ENCODE results near the gene POLE. TPM values are rescaled to one million over a fixed set of nuclear protein-coding genes. Genes with fewer than 3 reads are reported as not detected.

POLE gene
- total and polyA plus RNA-seq, 11 donors, result 5.3 to 18.6 (median 9.8) TPM

DNA sequence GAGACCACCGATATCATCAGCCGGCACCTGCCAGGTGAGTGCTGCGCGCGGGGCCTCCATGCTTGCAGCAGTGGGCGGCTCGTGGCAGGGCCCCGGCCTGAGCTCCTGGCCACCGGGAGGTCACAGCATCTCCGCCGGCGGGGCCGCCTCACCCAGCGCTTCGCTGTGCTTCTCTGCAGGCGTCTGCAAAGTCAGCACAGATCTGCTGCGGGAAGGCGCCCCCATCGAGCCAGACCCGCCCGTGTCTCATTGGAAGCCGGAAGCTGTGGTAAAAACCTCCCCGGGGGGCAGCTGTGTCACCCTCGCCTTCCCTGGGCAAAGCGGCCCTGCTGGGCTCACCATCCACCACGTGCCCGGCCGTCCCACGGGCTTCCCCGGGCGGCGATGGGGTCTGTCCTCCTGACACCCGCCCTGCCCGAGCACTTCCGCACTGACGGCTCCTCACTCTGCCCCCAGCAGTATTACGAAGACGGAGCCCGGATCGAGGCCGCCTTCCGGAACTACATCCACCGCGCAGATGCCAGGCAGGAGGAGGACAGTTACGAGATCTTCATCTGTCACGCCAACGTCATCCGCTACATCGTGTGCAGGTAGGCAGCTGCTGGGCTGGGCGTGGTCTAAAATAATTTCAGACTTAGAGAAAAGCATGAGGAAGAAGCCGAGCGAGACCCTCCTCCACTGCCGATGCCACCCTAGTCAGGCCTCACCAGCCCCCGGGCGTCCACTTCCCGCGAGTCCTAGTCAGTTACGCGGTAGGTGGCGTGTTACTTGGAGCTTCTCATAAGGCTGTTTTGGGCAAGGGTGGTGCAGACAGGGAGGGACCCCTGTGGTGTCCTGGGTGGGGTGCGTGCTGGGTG lies 30.6 kb upstream of the POLE start:
- DNase-seq (peak in 1 of 5 donors; percentile 44), ATAC-seq (peak in 1 of 4 donors; percentile 5)
- H3K27ac ChIP-seq, result no peak overlapping the region
- peaks cover 0 to 4% (median 0%) of the 10 kb centered on the region in 12 donors for H3K4me1 ChIP-seq
- peaks cover 0 to 75% (median 70%) of the 10 kb centered on the region in 9 donors for H3K36me3 ChIP-seq
- no peaks in the 10 kb centered on the region for H3K9me3 ChIP-seq
- no peak for TF ChIP-seq POLR2A (IDR thresholded peaks at IDR 0.05)
- TF ChIP-seq, protein P1, sequence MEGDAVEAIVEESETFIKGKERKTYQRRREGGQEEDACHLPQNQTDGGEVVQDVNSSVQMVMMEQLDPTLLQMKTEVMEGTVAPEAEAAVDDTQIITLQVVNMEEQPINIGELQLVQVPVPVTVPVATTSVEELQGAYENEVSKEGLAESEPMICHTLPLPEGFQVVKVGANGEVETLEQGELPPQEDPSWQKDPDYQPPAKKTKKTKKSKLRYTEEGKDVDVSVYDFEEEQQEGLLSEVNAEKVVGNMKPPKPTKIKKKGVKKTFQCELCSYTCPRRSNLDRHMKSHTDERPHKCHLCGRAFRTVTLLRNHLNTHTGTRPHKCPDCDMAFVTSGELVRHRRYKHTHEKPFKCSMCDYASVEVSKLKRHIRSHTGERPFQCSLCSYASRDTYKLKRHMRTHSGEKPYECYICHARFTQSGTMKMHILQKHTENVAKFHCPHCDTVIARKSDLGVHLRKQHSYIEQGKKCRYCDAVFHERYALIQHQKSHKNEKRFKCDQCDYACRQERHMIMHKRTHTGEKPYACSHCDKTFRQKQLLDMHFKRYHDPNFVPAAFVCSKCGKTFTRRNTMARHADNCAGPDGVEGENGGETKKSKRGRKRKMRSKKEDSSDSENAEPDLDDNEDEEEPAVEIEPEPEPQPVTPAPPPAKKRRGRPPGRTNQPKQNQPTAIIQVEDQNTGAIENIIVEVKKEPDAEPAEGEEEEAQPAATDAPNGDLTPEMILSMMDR (IDR thresholded peaks at IDR 0.05), result no peak
- no peaks in the 10 kb centered on the region for H3K27me3 ChIP-seq
- intact Hi-C loops (cut with DNase I), result no loop called here
- 93 to 95% (median 95%) methylated on average over 25 to 61 of the region's 61 CpGs for WGBS, 4 donors
- no peak overlapping the region for H3K4me3 ChIP-seq

DNA sequence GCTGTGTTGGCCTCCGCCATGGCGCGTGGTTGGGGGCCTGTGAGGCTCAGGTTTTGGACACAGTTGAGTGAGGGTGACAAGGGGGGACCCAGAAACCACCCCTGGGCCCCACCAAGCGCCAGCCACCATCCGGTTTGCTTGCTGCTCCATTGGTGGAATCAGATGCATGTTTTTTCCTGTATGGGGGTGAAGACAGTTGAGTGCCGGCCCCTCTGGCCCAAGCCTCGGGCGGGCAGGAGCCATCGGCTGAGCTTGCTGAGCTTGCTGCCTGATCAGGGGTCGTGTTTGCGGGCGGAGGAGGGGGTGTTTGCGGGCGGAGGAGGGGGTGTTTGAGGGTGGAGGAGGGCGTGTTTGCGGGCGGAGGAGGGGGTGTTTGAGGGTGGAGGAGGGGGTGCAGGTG lies 29.9 kb upstream of the POLE start:
- Histone ChIP-seq H3K27ac (no peak overlapping the region), H3K9me3 (no peaks in the 10 kb centered on the region), H3K36me3 (peaks cover 0 to 68% (median 63%) of the 10 kb centered on the region in 9 donors), H3K4me1 (peaks cover 0 to 9% (median 3%) of the 10 kb centered on the region in 12 donors), H3K27me3 (no peaks in the 10 kb centered on the region), H3K4me3 (no peak overlapping the region)
- intact Hi-C loops (cut with DNase I), result no loop called here
- no peak for ATAC-seq
- TF ChIP-seq, protein P1 (IDR thresholded peaks at IDR 0.05), result no peak
- no peak for TF ChIP-seq POLR2A (IDR thresholded peaks at IDR 0.05)
- DNase-seq, result peak in 1 of 5 donors; percentile 43
- WGBS, 4 donors, result 89 to 94% (median 90%) methylated on average over 17 of the region's 17 CpGs

DNA sequence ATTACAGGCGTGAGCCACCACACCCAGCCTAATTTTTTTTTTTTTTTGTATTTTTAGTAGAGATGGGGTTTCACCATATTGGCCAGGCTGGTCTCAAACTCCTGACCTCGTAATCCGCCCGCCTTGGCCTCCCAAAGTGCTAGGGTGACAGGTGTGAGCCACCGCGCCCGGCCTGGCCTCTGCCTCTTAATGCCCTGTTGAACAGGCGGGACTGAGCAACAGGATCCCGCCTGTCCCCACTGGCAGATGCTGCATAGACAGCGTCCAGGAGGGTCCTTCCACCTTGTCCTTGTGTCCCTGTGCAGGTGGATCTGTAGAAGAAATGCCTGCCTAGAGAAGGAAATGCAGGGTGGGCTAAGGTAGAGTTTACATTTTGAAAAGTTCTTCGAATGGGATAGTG lies 29.2 kb upstream of the POLE start:
- H3K4me1 ChIP-seq, result peaks cover 0 to 16% (median 9%) of the 10 kb centered on the region in 12 donors

DNA sequence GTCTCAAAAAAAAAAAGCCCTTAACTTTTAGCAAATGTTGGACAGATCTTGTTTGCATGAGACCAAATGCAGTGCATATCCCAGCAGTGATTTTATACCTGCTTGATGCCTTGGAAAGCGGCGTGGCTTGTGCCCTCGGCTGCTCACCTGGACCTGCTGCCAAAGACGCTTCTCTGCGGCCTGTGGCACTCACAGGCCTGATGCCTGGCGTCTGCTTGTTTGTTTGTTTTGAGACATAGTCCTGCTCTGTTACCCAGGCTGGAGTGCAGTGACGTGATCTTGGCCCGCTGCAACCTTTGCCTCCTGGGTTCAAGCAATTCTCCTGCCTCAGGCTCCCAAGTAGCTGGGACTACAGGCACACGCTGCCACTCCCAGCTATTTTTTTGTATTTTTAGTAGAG lies 28.7 kb upstream of the POLE start:
- ATAC-seq, result no peak
- no peak for TF ChIP-seq POLR2A (IDR thresholded peaks at IDR 0.05)
- TF ChIP-seq, protein P1 (IDR thresholded peaks at IDR 0.05), result no peak
- WGBS, 4 donors, result 85 to 96% (median 87%) methylated on average over 9 of the region's 9 CpGs

More for the DNA sequence above, 29.2 kb upstream of the POLE start:
- Histone ChIP-seq H3K4me3 (no peak overlapping the region), H3K27ac (no peak overlapping the region), H3K36me3 (peaks cover 0 to 61% (median 56%) of the 10 kb centered on the region in 9 donors), H3K27me3 (no peaks in the 10 kb centered on the region), H3K9me3 (no peaks in the 10 kb centered on the region)
- TF ChIP-seq, protein P1 (IDR thresholded peaks at IDR 0.05), result no peak
- TF ChIP-seq POLR2A (IDR thresholded peaks at IDR 0.05), result no peak
- intact Hi-C loops (cut with DNase I), result no loop called here
- WGBS, 4 donors, result 78 to 92% (median 84%) methylated on average over 11 of the region's 11 CpGs
- ATAC-seq, result no peak
- no peak for DNase-seq

More for the DNA sequence above, 28.7 kb upstream of the POLE start:
- H3K4me3 ChIP-seq, result no peak overlapping the region
- no peak overlapping the region for H3K27ac ChIP-seq
- no peaks in the 10 kb centered on the region for H3K9me3 ChIP-seq
- H3K27me3 ChIP-seq, result no peaks in the 10 kb centered on the region
- no peak for DNase-seq
- intact Hi-C loops (cut with DNase I), result no loop called here
- peaks cover 0 to 56% (median 52%) of the 10 kb centered on the region in 9 donors for H3K36me3 ChIP-seq
- peaks cover 0 to 18% (median 11%) of the 10 kb centered on the region in 12 donors for H3K4me1 ChIP-seq

All from heart left ventricle (tissue), 16 donors.